Heart left ventricle (tissue), 16 donors: ENCODE measurements around the gene KY. TPM values are rescaled to one million over a fixed set of nuclear protein-coding genes. Genes with fewer than 3 reads are reported as not detected.

Experiments used
- ATAC-seq, 4 donors: fragments of 200-7000 bp; cut with Tn5 transposase; one replicate each; pipeline ENCODE4 v1.9.1; 2020 to 2022; ENCODE audit warnings: moderate library complexity in 4 of 4, mild to moderate bottlenecking in 3 of 4, moderate number of reproducible peaks in 1 of 4
- DNase-seq, 5 donors: peaks; one replicate each; pipeline ENCODE4 v3.0.0-alpha.2; 2020
- H3K27ac ChIP-seq, 12 donors: fragments of 200-600 bp; sonication (generic) in 4 of 12; one replicate each; pipeline versions ENCODE4 v1.5.0 to v1.8.0; 2016 to 2022; ENCODE audit warnings: mild to moderate bottlenecking in 2 of 12
- H3K27me3 ChIP-seq, 9 donors: fragments of 200-600 bp; sonication (generic) in 2 of 9; one replicate each; pipeline versions ENCODE4 v1.5.1 to v1.8.0; 2016 to 2022; ENCODE audit warnings: mild to moderate bottlenecking in 3 of 9
- H3K36me3 ChIP-seq, 9 donors: fragments of 200-600 bp; sonication (generic) in 2 of 9; one replicate each; pipeline versions ENCODE4 v1.5.0 to v1.8.0; 2018 to 2022; ENCODE audit warnings: mild to moderate bottlenecking in 2 of 9
- H3K4me1 ChIP-seq, 12 donors: fragments of 200-600 bp; sonication (generic) in 4 of 12; one replicate each; pipeline versions ENCODE4 v1.5.0 to v1.8.0; 2016 to 2022; ENCODE audit warnings: mild to moderate bottlenecking in 3 of 12
- H3K4me3 ChIP-seq, 12 donors: fragments of 200-600 bp; sonication (generic) in 4 of 12; one replicate each; pipeline versions ENCODE4 v1.5.0 to v1.8.0; 2017 to 2022; ENCODE audit warnings: mild to moderate bottlenecking in 9 of 12, moderate library complexity in 4 of 12
- H3K9me3 ChIP-seq, 12 donors: fragments of 200-600 bp; sonication (generic) in 4 of 12; one replicate each; pipeline versions ENCODE4 v1.5.0 to v1.8.0; 2016 to 2022; ENCODE audit warnings: mild to moderate bottlenecking in 1 of 12
- POLR2A ChIP-seq, 2 donors: fragments of 450-650 bp; IDR thresholded peaks; one replicate each; pipeline ENCODE4 v1.6.1; 2017; ENCODE audit warnings: antibody characterized with exemption in 2 of 2, mild to moderate bottlenecking in 2 of 2, moderate library complexity in 2 of 2
- WGBS, 4 donors: extraction: QIAGEN DNeasy Blood & Tissue Kit in 2 of 4; methylation state at CpG; one replicate each; pipeline versions ENCODE4 v1.1.5 to v1.1.7; 2013 to 2018; 5-methylcytosine and 5-hydroxymethylcytosine counted together
- intact Hi-C, 10 donors: fragments of 100-400 bp; cut with DNase I; formaldehyde crosslinking; loops; one replicate each; pipeline versions ENCODE4 v1.11.1 to v1.14.2; 2022
- polyA plus RNA-seq, 2 donors: library from polyadenylated mRNA; stranded (reverse); fragments of 200-250 nt; gene quantifications; one replicate each; pipeline ENCODE4 v1.2.3, GENCODE V29; 2013
- total RNA-seq, 9 donors: library from RNA; depleted of rRNA in 2 of 9; stranded (reverse); fragments of >200 nt in 2 of 9; fragmentation: NEBNext Ultra II Directional in 3 of 9; extraction: Animal tissue kit (Norgen Biotek cat#: 25700) in 3 of 9; gene quantifications; one replicate each; pipeline versions ENCODE4 v1.1.0 to v1.2.4, GENCODE V29; 2016 to 2023
- TF ChIP-seq, protein P1 (sequence below), 12 donors: fragments of 200-600 bp; sonication (generic) in 4 of 12; IDR thresholded peaks; one replicate each; pipeline versions ENCODE4 v1.5.0 to v1.8.0; 2018 to 2022; ENCODE audit warnings: antibody characterized with exemption in 12 of 12, mild to moderate bottlenecking in 5 of 12
- donor health status: ischemic (EF 13 %, LVEDD 7.1; RV severe dilation, severe dysfunction).
- donor health status: healthy with polysubstance abuse.
- donor health status: DM: no; HTN: yes; CAD: no.
- donor health status: DM: no; HTN: no; CAD: no.
- donor health status: ischemic (EF 25% LVEDD 6.9; RV normal size, moderate dysfunction).
- donor health status: ischemic (EF 25% LVEDD 5.7; RV mildly dilated, moderate dysfunction).
- donor health status: healthy.
- donor health status: DM: yes; HTN: yes; CAD: no.
- donor health status: ischemic (EF 35%, LVEDD 5.7; RV mildly dilated, moderate dysfunction).
- donor health status: nonischemic (EF 11% LVEDD 7.7; RV severe dilation, severe dysfunction).
- donor health status: DM: yes; HTN: yes; CAD: no.
- donor health status: PGD.
- donor health status: ischemic (EF 29% LVEDD 5.4; RV normal size, mild dysfunction).
- donor health status: nonischemic (EF 23%, LVEDD 6.1; RV moderate dilation, normal function).

The KY gene
- total and polyA plus RNA-seq, 11 donors = 1.4 to 22.5 (median 8.6) TPM

DNA sequence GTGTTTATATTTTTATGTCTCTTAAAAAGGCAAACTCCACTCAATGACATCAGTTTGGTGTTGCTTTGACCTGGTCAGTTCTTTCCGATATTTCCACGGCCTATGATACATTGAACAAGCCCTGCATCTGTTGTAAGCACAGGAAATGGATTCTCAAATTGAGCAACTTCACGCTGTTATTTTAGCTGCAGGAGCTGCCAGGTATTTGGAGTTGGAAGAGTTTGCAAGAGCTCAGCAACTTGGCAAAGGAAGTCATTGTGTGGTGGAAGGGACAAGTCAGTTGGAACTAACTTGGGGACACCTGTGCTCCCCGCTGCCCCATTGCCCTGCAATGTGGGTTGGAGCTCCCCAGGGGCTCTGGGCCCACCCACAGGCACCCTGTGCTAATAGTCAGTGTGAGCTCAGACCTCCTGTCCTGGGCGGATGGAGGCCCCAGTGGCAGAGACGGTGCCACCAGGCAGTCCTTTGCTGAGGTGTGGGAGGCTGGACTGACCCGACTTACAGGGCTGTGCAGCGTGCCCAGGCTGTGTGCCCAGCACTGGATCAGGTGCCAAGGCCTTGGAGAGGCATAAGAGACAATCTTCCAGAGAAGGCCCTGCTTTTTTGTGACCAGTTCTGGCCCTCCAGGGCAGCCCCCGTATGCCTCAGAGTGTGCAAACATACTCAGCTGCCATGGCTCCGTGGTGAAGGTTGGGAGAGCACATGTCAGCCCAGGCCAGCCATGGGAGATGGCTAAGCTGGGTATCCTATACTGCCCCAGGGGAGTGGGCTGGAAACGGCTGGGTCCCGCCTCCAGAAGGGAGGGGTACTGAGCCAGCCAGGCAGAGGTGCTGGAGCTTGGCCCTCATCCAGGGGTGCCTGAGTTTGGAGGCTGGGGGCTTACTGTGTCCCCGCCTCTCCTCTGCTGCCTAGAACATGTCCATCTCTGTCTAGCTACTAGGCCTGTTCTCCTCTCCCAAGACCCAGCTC is 43.5 kb downstream of the KY start:
- Histone ChIP-seq H3K9me3 (no peaks in the 10 kb centered on the region), H3K27ac (no peak overlapping the region)

DNA sequence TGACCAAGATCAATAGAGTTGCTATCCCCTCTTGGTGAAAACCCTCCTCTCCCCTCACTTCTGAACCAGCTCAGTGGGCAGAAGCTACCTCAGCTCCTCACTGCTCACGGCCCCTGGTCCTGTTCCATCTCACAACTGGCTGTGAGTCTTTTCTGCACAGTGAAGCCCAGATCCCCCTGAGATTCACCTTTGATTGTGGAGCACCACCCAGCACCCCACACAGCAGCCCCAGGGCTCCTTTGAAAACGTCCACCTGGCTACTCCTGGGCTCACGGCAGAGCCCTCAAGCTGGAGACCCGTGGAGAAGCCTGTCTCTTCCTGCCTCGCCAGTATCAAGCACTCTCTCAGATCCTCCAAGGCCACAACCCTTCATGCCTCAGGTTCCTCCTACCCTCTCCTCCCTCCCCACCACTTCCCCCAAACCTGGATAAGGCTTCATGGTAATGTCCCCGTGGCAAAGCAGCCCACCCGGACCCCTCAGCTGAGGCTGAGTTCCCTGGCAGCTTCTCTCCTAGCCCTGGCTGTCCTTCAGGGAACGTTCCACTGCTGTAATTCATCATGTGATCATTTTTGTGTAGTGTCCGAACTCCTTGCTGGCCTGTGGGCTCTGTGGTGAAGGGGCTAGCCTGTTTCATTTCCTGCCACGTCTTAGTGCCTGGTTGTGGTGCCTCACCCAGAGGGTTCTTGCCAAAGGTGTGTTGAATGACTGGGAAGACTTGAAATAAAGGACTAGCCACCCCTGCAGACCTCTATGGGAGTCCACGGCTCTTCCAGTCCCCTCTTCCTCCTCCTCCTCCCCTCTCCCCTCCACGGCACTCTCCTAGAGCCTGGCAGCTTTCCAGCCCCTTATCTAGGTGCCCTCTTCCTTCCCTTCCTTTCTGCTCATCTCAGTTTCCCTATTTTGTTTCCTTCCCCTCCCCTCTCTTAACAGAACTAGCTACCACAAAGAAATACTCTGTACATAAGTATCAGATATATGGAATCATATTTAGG is 44.5 kb downstream of the KY start:
- Histone ChIP-seq H3K27ac (no peak overlapping the region), H3K9me3 (no peaks in the 10 kb centered on the region), H3K36me3 (peaks cover 0 to 4% (median 0%) of the 10 kb centered on the region in 9 donors), H3K4me3 (no peak overlapping the region), H3K27me3 (no peaks in the 10 kb centered on the region), H3K4me1 (peaks cover 0 to 20% (median 2%) of the 10 kb centered on the region in 12 donors)
- TF ChIP-seq POLR2A (IDR thresholded peaks at IDR 0.05) = no peak
- TF ChIP-seq, protein P1, sequence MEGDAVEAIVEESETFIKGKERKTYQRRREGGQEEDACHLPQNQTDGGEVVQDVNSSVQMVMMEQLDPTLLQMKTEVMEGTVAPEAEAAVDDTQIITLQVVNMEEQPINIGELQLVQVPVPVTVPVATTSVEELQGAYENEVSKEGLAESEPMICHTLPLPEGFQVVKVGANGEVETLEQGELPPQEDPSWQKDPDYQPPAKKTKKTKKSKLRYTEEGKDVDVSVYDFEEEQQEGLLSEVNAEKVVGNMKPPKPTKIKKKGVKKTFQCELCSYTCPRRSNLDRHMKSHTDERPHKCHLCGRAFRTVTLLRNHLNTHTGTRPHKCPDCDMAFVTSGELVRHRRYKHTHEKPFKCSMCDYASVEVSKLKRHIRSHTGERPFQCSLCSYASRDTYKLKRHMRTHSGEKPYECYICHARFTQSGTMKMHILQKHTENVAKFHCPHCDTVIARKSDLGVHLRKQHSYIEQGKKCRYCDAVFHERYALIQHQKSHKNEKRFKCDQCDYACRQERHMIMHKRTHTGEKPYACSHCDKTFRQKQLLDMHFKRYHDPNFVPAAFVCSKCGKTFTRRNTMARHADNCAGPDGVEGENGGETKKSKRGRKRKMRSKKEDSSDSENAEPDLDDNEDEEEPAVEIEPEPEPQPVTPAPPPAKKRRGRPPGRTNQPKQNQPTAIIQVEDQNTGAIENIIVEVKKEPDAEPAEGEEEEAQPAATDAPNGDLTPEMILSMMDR (IDR thresholded peaks at IDR 0.05) = no peak
- DNase-seq (no peak), ATAC-seq (no peak)
- WGBS, 4 donors = 48 to 50% (median 48%) methylated on average over 12 of the region's 12 CpGs
- intact Hi-C loops = loop anchor here in 4 of 10 donors (10.0 kb wide), 3 partner anchors 148 to 898 kb away; no protein-coding TSS in a partner anchor

More for the DNA sequence above, 43.5 kb downstream of the KY start:
- TF ChIP-seq POLR2A (IDR thresholded peaks at IDR 0.05) = no peak
- TF ChIP-seq, protein P1 (IDR thresholded peaks at IDR 0.05) = no peak
- ATAC-seq (no peak), DNase-seq (no peak)
- Histone ChIP-seq H3K36me3 (peaks cover 0 to 4% (median 0%) of the 10 kb centered on the region in 9 donors), H3K27me3 (no peaks in the 10 kb centered on the region), H3K4me1 (peaks cover 0 to 18% (median 2%) of the 10 kb centered on the region in 12 donors), H3K4me3 (no peak overlapping the region)
- intact Hi-C loops = loop anchor here in 4 of 10 donors (10.0 kb wide), 3 partner anchors 147 to 897 kb away; no protein-coding TSS in a partner anchor
- WGBS, 4 donors = 62 to 80% (median 68%) methylated on average over 4 to 13 of the region's 13 CpGs

DNA sequence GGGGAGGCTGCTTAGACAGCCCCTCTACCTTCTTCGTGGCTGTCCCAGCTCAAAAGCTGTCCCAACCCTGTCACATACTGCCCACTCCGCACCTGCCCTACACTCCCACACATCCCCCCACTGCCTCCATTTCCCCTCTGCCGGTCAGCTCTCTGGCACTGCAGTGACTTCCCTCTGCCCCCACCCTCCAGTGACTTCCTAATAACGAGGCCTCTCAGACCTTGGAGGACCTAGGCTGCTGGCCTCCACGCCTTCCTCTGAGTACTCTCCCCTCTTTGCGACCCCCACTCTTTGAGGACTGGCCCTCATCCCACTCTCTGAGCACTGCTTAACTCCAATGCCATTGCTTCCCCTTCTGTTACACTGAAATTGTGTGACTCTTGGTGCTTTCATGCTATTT is 45.3 kb downstream of the KY start:
- WGBS, 4 donors = 68 to 70% (median 69%) methylated on average over 6 of the region's 6 CpGs
- H3K9me3 ChIP-seq = no peaks in the 10 kb centered on the region
- H3K27me3 ChIP-seq = no peaks in the 10 kb centered on the region
- ATAC-seq = no peak
- H3K4me3 ChIP-seq = no peak overlapping the region
- peaks cover 0 to 4% (median 0%) of the 10 kb centered on the region in 9 donors for H3K36me3 ChIP-seq
- no peak for DNase-seq
- H3K4me1 ChIP-seq = peaks cover 0 to 21% (median 7%) of the 10 kb centered on the region in 12 donors
- H3K27ac ChIP-seq = no peak overlapping the region
- intact Hi-C loops = loop anchor here in 4 of 10 donors (10.0 kb wide), 3 partner anchors 149 to 899 kb away; no protein-coding TSS in a partner anchor
- no peak for TF ChIP-seq POLR2A (IDR thresholded peaks at IDR 0.05)
- TF ChIP-seq, protein P1 (IDR thresholded peaks at IDR 0.05) = no peak
